ENCODE results near the gene CNIH4.

DNA sequence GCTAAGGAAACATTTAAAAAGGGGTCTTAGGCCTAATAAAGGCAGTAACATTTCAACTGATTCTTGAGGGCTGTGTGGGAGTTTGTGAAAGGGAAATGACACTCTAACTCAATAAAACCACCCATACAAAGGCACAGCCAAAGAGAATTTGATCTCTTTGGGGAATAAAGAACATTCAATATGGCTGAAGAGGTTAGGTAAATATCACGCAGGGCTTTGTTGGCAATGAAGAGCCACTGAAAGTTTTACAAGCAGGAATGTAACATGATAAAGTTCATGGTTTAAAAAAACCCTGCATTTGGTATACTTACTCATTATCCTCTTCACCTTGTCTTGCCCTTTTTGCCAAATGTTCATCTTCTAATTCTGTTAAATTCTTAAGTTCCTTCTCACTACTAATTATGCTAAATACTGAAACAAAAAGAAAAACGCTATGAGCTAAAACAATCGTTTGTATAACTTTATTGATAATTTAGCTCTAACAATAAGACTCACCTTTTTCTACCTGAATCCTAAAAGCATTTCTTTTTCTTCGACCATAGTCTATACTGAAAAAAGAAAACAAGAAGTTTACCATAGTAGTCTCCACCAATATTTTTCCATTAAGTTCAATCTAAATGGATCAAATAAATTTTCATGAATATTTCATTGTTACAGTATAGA lies 39.2 kb upstream of the CNIH4 start:
- no peak for TF ChIP-seq EZH2 (IDR thresholded peaks at IDR 0.05)
- no peak for TF ChIP-seq POLR2AphosphoS5 (IDR thresholded peaks at IDR 0.05; ENCODE audit: borderline replicate concordance, low read depth, low read length)
- TF ChIP-seq FOXP2 (optimal IDR thresholded peaks at IDR 0.05; ENCODE audit: control extremely low read depth, extremely low read length, insufficient read depth) = no peak
